ENCODE data around the gene LRP1.

LRP1 gene

DNA sequence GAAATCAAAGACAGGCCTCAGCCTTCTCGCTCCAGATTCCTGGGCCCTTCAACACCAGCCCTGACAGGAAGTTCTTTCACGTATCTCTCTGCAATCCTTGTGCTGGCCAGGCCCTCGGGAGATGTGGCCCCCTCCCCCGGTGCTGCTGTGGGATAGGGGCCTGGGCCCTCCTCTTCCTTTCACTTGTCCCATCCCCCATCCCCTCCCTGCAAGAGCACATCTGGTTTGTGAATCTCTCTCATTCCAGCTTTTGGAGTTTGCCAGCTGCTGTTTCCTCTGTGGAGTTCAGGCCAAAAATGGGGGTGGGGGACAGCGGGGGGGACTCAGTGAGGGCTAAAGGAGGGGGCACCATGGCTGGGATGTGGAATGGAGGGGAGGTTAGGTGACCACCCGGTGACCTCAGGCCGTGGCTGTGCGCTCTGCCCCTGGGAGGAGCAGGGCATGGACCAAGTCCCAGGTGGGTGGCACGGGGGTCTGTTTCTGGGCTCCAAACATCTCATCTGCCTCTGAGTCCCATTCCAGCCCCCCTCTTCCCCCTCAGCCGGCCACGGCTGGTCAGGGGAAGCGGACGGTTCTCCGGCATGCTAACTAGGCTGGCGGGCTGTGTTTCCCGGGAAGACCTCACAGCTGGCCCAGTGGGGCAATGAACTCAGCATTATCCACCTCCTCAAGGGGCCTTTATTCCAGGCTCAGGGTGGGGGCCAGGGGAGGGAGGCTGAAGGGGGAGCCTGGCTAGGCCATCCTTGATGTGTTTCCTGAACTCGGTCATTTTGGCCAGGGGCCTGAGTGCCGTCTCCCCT is 7.4 kb downstream of the LRP1 start:
- no peak for DNase-seq (ENCODE audit: low spot score)

DNA sequence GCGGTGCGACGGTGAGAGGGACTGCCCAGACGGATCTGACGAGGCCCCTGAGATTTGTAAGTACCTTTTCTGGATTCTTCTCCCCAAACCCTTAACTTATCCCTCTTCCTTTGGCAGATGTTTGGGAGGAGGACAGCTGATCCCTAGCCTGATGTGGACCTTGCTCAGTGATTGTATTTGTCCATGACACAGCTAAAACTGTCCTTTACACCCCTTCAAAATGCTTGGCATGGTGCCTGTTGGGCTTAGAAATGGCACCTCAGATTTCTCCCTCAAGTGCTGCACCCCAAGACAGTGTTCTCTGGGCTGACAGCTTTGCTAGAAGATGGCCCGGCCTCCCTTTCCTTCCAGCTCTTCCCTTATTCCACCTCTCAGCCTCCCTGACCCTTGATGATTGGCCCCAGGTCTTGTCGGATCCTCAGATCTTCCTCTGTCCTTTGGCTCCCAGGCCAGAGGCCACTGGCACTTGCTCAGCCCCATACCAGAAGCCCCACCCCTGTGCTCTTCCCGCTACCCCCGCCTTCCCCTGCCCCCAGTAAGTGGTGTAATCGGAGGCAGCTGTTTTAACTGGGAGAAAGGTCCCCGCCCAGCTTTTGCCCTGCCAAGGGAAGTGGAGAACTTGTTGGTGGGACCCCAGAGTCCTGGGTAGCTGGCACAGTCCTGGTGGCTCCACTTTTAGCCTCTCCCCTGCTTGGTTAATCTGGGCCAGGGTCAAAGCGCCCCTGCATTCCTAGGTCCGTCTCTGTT is 10.4 kb downstream of the LRP1 start:
- no peak for DNase-seq (ENCODE audit: low spot score)

DNA sequence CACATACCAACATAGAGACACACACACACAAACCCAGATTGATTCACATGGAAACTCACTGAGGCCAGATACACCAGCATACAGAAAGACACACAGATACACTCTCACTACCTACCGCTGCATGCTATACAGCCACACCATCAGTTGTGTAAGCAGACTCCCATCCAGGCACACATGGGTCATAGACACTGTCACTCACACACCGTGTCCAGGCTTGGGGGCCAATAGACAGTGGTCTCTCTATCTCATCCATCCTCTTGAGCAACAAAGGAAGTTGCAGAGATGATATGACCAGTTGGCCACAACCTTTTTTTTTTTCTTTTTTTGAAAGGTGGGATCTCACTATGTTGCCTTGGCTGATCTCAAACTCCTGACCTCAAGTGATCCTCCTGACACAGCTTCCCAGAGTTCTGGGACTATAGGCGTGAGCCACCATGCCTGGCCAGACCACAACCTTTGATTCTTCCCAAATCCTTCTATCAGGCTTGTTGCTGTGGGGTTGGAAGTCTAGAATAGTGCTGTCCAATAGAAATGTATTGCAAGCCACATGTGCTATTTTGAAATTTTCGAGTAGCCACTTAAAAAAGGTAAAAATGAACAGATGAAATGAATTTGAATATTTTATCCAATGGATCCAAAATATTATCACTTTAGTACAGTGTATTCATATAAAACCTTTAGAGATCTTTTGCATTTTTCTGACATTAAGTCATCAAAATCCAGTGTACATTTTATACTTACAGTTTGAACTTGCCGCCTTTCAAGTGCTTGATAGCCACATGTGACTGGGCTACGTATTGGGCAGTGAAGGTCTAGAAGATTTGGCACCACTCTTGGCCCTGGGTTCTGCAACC is 11.7 kb downstream of the LRP1 start:
- no peak for DNase-seq (ENCODE audit: low spot score)

DNA sequence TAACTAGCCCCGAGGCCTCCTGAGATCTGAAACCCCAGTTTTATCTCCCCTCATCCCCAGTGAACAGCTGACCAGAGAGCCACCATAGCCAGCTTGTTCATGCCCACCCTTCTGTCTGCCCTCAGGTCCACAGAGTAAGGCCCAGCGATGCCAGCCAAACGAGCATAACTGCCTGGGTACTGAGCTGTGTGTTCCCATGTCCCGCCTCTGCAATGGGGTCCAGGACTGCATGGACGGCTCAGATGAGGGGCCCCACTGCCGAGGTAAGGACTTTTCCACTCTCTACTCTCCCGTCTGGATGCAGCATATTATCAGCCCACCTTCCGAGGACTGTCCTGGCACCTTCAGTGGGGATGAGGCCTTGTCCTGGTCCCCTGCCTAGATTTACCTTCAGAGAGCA is 13.0 kb downstream of the LRP1 start:
- no peak for DNase-seq (ENCODE audit: low spot score)

DNA sequence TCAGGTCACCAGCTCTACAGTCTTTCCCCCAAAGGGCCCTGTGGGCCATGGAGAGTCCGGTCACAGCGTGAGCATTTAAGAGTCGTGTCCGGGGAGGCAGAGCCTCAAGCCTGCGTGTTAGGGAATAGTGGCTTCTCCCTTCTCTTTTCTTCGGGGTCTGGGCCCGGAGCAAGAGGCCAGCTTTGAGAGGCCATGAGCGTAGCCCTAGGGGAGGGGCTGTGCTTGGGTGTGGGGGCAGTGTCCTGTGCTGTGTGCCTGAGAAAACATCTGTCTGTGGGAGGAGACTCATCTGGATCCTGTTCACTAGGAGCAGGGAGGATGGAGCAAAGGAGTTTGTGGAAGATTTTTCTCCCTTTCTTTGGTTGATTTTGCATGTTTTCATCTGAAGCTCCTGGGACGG is 13.8 kb downstream of the LRP1 start:
- no peak for DNase-seq (ENCODE audit: low spot score)

DNA sequence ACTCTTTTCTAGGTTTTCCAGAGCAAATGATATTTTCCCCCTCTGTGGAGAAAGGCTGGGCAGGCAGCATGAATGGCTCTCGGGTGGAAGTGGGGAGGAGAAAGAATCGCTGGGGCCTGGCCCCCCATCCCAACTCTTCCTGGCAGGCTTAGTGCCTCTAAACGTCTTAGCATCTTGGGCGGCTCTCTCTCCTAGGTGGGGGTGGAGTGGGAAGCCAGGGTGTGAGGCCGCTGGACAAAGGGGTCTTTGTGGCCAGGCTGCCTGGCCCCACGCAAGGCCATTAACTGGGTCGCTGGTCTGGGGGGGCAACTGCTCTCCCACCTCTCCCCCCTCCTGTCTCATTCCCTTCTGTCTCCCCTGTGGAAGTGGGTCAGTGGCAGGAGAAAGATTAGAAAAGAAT is 14.4 kb downstream of the LRP1 start:
- no peak for DNase-seq (ENCODE audit: low spot score)

DNA sequence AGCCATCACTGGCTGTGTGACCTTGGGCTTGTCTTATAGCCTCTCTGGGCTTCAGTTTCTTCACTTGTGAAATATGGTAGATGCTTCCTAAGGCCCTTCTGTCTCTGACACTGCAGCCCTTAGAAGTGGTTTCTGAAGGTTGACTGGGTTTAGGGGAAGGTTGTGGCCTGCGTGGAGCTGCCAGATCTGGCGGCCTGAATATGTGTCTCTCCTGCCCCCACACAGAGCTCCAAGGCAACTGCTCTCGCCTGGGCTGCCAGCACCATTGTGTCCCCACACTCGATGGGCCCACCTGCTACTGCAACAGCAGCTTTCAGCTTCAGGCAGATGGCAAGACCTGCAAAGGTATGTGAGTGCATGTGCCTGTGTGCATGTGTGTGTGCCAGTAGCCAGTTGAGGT is 15.2 kb downstream of the LRP1 start:
- DNase-seq (ENCODE audit: low spot score): no peak

DNA sequence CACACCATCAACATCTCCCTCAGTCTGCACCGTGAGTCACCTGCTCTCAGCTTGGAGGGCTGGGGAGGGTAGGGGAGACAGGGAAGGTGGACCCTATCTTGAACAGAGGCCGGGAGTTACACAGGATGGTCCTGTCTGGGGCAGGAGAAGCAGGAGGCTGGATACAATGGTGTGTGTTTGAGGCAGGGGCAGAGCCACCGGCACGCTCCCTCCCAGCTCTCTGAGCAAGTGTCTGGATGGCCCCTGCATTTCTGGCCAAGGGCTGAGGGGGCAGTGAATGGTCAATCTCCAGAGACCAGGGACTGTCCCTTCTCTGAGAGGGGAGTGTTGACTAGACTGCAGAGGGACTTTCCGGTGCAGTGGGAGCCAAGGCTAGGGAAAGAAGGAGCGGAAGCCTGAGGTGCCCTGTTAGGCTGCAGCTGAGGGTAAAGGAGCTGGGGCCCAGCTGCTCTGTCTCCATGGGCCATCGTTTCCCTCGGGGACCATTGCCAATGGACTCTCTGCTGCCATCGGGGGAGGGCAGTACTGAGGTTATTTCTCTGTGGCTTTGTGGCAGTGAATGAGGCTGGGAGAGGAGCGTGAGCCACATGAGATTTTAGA is 17.3 kb downstream of the LRP1 start:
- DNase-seq (ENCODE audit: low spot score): no peak

DNA sequence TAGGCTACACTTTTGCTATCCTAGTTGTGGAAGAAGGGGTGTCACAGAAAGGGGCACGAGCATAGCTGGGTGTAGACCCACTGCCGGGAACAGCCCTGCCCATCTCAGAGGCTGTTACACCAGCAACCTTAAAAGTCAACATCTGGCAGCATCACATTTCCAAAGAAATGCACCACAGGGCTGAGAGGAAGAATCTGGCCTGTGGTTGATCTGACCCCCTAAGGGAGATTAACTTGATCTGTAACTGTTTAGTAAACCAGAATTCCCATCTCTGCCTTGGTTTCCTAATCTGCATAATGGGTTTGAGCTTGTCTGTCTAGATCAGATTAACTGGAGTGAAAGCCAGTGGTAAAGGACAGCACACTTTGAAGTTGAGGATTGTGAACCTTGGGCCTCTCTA is 17.8 kb downstream of the LRP1 start:
- no peak for DNase-seq (ENCODE audit: low spot score)

DNA sequence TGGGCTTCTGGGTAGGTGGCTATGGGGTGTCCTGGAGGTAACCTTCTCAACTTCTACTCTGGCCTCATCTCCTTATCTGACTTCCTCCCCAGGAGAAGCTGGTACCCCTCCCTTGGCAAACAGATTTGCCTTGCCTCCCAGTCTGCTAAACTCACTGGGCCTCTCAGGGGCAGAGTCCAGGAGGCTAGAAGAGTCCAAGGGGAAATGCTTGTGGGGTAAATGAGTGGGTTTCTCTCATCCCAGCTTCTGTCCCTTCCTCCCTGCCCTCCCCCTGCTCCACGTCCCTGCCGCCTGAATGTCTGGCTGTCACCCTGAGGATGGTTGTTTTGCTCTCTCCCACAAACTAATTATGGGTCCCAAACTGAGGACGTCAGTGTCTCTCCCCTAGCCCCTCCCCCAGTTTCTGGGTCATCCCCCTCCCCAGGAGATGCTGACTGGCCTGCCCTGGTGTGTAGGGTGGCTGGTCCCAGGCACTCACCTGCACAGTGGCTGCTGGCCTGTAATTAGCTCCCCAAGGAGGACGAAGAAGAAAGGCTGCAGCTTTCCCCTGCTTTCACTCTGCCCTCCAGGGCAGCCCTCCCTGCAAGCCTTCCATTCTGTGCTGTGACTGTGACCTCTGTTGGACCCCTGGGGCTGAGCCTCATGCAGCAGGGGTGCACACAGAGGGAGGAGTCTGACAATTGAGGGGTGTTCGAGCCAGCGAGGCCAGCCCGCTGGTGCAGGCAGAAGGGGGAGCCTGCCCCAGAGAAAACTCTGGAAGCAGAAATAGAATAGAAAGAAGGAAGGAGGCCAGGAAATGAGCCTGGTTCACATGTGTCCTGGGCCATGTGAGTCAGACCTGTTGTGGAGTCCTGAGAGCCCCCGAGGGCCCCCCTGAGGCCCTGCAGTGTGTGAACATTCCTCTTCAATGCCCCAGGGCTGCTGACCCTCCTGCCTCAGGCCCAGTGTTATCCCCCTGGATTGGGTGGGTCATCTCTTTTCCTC is 19.0 kb downstream of the LRP1 start, which contains the start of gene LRP1-AS:
TSS of gene LRP1-AS (minus strand) at position 659 of the 984 bp plus-strand sequence.
- no peak for DNase-seq (ENCODE audit: low spot score)

DNA sequence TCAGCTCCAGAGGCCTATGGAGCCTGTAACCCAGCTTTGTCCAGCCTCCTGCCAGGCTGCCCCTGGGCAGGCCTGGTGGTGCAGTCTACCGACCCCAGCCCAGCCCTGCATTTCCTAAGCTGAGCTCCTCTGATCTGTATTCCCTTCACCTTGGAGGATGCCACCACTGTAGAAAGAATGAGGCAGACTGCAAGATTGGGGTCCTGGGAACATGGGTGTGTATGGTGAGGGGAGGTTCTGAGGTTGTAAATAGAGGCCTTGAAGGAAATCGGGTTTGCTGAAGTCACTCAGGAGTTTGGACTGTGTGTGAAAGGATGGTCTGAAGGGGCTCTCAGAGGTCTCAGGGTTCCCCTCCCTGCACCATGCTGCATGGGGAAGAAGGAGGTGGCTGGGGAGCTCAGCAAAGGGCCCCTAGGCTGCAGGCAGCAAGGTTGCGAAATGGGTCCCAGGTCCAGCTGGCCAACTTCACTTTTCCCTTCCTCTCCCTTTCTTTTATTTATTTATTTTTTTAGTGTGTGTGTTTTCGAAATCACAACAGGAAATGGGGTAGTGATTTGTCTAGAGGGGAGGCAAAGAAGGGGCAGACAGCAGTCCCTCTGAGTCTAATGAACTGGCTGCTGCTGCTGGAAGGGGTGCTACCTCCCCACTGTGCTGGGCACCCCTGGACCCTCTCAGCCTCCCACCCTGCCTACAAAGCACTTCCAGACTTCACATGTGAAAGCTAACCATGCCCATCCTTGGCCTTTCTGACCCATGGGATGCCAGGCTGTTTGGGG is 20.4 kb downstream of the LRP1 start:
- no peak for DNase-seq (ENCODE audit: low spot score)

DNA sequence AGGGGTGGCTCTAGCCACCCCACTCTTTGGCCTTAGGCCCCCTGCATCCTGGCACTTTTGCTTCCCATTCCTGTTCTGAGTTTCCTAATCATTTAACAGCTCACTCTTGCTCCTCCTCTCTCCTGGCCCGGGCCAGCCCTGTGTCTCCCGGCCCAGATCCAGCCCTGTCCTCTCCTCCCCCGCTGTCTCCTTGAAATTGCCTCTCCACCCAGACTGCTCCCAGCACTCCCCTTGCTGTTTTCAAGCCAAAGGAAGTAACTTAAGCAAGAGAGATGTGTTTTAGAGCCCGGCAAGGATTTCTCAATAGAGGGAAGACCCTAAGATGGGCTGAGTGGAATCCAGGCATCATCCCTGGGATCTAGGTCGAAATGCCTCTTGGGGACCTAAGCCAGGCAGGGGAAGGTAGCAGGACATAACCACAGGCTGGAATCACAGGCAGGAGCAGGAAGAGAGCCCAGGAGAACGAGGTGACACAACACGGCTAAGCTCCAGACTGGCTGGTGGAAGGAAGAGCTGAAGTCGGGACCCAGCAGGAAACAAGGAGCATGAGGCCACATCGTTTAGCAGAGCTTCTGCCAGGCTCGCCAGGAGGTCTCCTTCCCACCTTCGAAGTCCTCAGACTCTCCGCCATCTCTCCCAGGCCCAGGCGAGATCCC is 21.1 kb downstream of the LRP1 start:
- DNase-seq (ENCODE audit: low spot score): no peak

DNA sequence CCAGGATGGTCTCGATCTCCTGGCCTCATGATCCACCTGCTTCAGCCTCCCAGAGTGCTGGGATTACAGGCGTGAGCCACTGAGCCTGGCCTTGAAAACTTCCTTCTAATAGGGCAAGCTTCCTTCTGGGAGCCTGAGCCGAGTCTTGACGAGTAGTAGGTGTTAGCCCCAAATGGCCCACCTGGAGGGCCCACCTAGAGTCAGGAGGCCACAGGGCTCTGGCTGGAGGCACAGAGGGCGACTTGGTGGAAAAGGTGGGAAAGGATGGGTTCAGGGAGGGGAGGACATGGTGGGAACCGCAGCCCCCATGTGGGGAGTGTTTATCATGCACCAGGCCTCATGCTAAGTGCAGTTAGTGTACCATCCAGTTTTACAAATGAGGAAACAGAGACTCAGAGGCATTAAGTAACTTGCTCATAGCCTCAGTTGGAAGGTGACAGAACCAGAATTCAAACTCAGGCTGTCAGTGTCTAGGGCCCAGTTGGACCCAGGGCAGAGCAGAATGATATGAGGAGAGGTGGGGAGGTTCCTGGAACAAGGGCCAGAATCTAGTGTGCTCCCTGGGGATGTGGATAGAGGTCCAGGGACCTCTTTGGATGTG is 22.2 kb downstream of the LRP1 start:
- DNase-seq (ENCODE audit: low spot score): no peak

DNA sequence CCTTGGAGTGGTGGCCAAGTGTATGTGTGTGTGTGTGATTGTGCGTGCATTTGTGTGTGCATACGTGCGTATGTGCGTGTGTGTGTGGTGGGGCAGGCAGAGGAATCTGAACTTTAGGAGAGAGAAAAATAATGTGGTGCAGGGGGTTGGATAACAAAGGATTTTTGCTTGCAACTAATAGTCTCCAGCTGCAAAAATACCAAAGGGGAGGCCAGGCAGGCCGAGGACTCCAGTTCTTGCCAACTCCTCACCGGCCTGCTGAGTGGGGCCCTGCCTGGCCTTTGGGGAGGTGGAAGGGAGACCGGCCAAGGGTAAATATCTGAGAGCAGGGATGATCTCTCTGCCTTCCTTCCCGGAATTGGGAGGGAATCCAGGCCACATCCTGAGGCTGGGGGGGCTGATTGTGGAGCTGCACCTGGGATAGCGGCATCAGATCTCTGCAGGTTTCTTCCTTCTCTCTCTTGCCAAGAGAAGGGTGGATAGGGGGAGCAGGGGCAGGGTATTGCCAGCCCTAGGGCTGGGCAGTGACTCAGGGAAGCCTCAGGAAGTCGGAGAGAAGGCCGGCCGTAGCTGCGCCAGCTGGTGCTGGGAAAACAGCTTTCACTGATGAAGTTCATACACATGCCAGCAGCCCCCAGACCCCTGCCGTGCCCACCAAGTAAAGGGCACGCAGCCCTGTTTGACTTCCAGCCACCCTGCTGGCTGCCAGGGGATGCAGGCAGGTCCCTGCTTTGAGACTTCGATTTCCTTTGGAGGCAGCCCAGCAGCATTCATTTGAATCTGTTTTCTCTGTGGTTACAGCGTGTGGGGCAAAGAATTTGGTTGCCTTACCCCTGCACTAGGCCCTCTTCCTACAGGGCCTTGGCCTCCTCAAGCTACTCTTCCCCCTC is 23.7 kb downstream of the LRP1 start:
- no peak for DNase-seq (ENCODE audit: low spot score)

DNA sequence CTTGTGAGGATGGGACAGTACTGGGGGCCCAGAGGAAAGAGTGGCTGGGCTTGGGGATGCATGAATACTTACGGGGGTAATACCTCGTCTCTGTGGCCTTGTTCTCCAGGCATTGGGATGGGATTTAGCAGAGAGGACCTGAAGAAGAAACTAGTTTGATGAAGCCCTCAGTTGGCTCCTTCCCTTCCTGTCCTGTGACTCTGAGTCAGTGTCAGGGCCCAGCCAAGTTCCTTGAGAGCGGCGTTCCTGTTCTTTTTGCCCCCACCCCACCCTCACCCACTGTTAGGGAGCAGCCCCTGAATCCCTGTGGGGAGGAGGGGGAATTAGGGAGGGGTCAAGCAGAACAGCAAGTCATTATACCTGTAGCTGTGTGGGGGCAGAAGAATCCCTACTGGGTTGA is 24.4 kb downstream of the LRP1 start:
- DNase-seq (ENCODE audit: low spot score): no peak

DNA sequence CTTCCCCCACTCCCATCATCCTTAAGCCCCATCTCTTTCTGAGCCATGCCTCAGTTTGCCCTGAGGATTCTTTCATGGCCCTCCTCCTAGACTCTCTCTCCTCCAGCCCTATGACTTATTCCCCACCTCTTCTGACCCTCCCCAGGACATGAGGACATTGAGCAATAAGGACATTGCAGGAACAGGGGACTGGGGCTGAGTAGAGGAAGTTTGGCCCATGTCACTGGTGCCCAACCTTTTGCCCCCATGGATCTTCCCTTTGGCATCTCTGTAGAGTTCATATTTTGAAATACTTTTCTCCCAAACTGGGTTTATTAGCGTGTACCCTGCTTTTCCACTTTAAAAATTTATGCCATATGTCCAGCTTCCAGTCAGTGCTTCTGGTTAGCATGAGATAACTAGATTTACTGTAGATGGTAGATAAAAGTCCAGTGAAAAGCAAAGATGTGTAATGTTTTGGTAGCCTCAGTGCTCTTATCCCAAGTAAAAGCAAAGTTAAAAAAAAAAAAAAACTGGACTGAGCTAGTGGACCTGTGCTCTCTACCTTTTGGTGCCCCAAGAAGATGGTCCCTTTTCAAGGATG is 25.2 kb downstream of the LRP1 start:
- no peak for DNase-seq (ENCODE audit: low spot score)

DNA sequence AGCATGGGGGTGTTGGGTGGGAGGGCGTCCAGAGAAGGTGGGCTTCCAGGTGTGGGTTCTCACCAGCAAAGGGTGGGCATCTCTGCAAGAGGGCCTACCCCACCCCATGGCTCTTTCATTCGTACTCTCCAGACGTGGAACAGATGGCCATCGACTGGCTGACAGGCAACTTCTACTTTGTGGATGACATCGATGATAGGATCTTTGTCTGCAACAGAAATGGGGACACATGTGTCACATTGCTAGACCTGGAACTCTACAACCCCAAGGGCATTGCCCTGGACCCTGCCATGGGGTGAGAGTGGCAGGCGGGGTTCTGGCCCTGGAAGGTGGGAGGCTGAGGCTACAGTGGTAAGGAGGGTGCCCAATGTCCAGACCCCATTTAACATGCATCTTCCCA is 25.8 kb downstream of the LRP1 start:
- no peak for DNase-seq (ENCODE audit: low spot score)

Data from NAMALWA (cell line).